ENCODE results near the gene SERINC5. TPM values are rescaled to one million over a fixed set of nuclear protein-coding genes. Genes with fewer than 3 reads are reported as not detected.
A peak's percentile ranks its signal among the peaks of the same experiment; 100 is the strongest.

Gene SERINC5
- total RNA-seq, 2 experiments from 2014 or later, result 70.2 to 78.3 TPM

- no peak for DNase-seq
- Mint-ChIP-seq H3K27me3 (no peaks in the 10 kb centered on the region), H3K4me1 (peaks cover 59% of the 10 kb centered on the region), H3K9me3 (no peaks in the 10 kb centered on the region), H3K27ac (no peak overlapping the region), H3K4me3 (no peak overlapping the region), H3K36me3 (peaks cover 30% of the 10 kb centered on the region)
- ATAC-seq (ENCODE audit: low read depth), result no peak
- POLR2A ChIA-PET, result interaction anchor here (0.7 kb wide), 1 partner anchor 13 kb away, joined by 6 read pairs; no protein-coding TSS in a partner anchor
These were observed 24.2 kb downstream of the SERINC5 start for GRCh38 chr5:80231693-80232092.

- ATAC-seq (ENCODE audit: low read depth), result no peak
These were observed 24.6 kb downstream of the SERINC5 start for GRCh38 chr5:80231243-80231642.

GRCh38 chr5:80230269-80230992 is 25.4 kb downstream of the SERINC5 start:
- ATAC-seq (ENCODE audit: low read depth) (no peak), DNase-seq (no peak)
- Mint-ChIP-seq H3K36me3 (peaks cover 30% of the 10 kb centered on the region), H3K27me3 (no peaks in the 10 kb centered on the region), H3K4me3 (no peak overlapping the region), H3K4me1 (peaks cover 62% of the 10 kb centered on the region), H3K9me3 (no peaks in the 10 kb centered on the region), H3K27ac (no peak overlapping the region)
- POLR2A ChIA-PET, result interaction anchor here (0.7 to 0.9 kb wide), 2 partner anchors 17 to 26 kb away, joined by 3 to 6 read pairs; no protein-coding TSS in a partner anchor

More at GRCh38 chr5:80231243-80231642, 24.6 kb downstream of the SERINC5 start:
- Mint-ChIP-seq H3K4me3 (no peak overlapping the region), H3K27ac (no peak overlapping the region), H3K36me3 (peaks cover 30% of the 10 kb centered on the region), H3K9me3 (no peaks in the 10 kb centered on the region), H3K27me3 (no peaks in the 10 kb centered on the region), H3K4me1 (peaks cover 61% of the 10 kb centered on the region)
- no peak for DNase-seq
- POLR2A ChIA-PET, result no interaction called here

- Mint-ChIP-seq H3K36me3 (peaks cover 33% of the 10 kb centered on the region), H3K27me3 (no peaks in the 10 kb centered on the region), H3K4me3 (no peak overlapping the region), H3K9me3 (no peaks in the 10 kb centered on the region), H3K27ac (no peak overlapping the region), H3K4me1 (peaks cover 62% of the 10 kb centered on the region)
- ATAC-seq (ENCODE audit: low read depth), result no peak
- no peak for DNase-seq
- POLR2A ChIA-PET, result interaction anchor here (0.7 to 0.9 kb wide), 2 partner anchors 17 to 27 kb away, joined by 3 to 6 read pairs; no protein-coding TSS in a partner anchor
These were observed 26.0 kb downstream of the SERINC5 start for GRCh38 chr5:80229902-80230255.

- POLR2A ChIA-PET, result interaction anchor here (1.2 kb wide), 1 partner anchor 11 kb away, joined by 4 read pairs; no protein-coding TSS in a partner anchor
- Mint-ChIP-seq H3K4me1 (peaks cover 51% of the 10 kb centered on the region), H3K27me3 (no peaks in the 10 kb centered on the region), H3K27ac (no peak overlapping the region), H3K36me3 (peaks cover 31% of the 10 kb centered on the region), H3K4me3 (no peak overlapping the region), H3K9me3 (no peaks in the 10 kb centered on the region)
- DNase-seq, result no peak
- ATAC-seq (ENCODE audit: low read depth), result peak; percentile 39
These were observed 27.8 kb downstream of the SERINC5 start for GRCh38 chr5:80227979-80228596.

- Mint-ChIP-seq H3K4me3 (peak overlapping the region; percentile 47), H3K27me3 (no peaks in the 10 kb centered on the region), H3K27ac (peak overlapping the region; percentile 66), H3K9me3 (no peaks in the 10 kb centered on the region), H3K4me1 (peaks cover 43% of the 10 kb centered on the region), H3K36me3 (peaks cover 25% of the 10 kb centered on the region)
- DNase-seq (no peak), ATAC-seq (ENCODE audit: low read depth) (peak; percentile 45)
- POLR2A ChIA-PET, result no interaction called here
These were observed 29.9 kb downstream of the SERINC5 start for GRCh38 chr5:80225934-80226326.

GRCh38 chr5:80225189-80225933 is 30.5 kb downstream of the SERINC5 start:
- DNase-seq (no peak), ATAC-seq (ENCODE audit: low read depth) (no peak)
- Mint-ChIP-seq H3K27me3 (no peaks in the 10 kb centered on the region), H3K4me3 (peak overlapping the region; percentile 22), H3K4me1 (peaks cover 42% of the 10 kb centered on the region), H3K36me3 (peaks cover 27% of the 10 kb centered on the region), H3K27ac (peak overlapping the region; percentile 66), H3K9me3 (no peaks in the 10 kb centered on the region)
- POLR2A ChIA-PET, result no interaction called here

- no peak for DNase-seq
- no peaks in the 10 kb centered on the region for H3K9me3 Mint-ChIP-seq
- no peaks in the 10 kb centered on the region for H3K27me3 Mint-ChIP-seq
- peaks cover 30% of the 10 kb centered on the region for H3K36me3 Mint-ChIP-seq
- no peak overlapping the region for H3K27ac Mint-ChIP-seq
- H3K4me3 Mint-ChIP-seq, result no peak overlapping the region
- POLR2A ChIA-PET, result no interaction called here
- ATAC-seq (ENCODE audit: low read depth), result no peak
- H3K4me1 Mint-ChIP-seq, result peaks cover 42% of the 10 kb centered on the region
These were observed 32.3 kb downstream of the SERINC5 start for GRCh38 chr5:80223561-80223960.

GRCh38 chr5:80220245-80220897 is 35.5 kb downstream of the SERINC5 start:
- ATAC-seq (ENCODE audit: low read depth), result no peak
- no peaks in the 10 kb centered on the region for H3K9me3 Mint-ChIP-seq
- peak overlapping the region; percentile 57 for H3K27ac Mint-ChIP-seq
- H3K4me3 Mint-ChIP-seq, result no peak overlapping the region
- peaks cover 30% of the 10 kb centered on the region for H3K36me3 Mint-ChIP-seq
- no peak for DNase-seq
- POLR2A ChIA-PET, result interaction anchor here (6.4 kb wide), 1 partner anchor 35 kb away, joined by 88 read pairs; the partner anchor contains the start of gene SERINC5
- no peaks in the 10 kb centered on the region for H3K27me3 Mint-ChIP-seq
- peaks cover 47% of the 10 kb centered on the region for H3K4me1 Mint-ChIP-seq

GRCh38 chr5:80219391-80219790 is 36.5 kb downstream of the SERINC5 start:
- Mint-ChIP-seq H3K27ac (peak overlapping the region; percentile 79), H3K9me3 (no peaks in the 10 kb centered on the region), H3K27me3 (no peaks in the 10 kb centered on the region), H3K4me1 (peaks cover 50% of the 10 kb centered on the region), H3K36me3 (peaks cover 28% of the 10 kb centered on the region), H3K4me3 (peak overlapping the region; percentile 29)
- POLR2A ChIA-PET, result interaction anchor here (1.8 to 6.4 kb wide), 4 partner anchors 14 to 36 kb away, joined by 7 to 88 read pairs (median 37); partner anchors contain the start of gene SERINC5
- DNase-seq (no peak), ATAC-seq (ENCODE audit: low read depth) (no peak)

GRCh38 chr5:80217667-80218066 is 38.2 kb downstream of the SERINC5 start:
- H3K4me3 Mint-ChIP-seq, result peak overlapping the region; percentile 79
- peaks cover 33% of the 10 kb centered on the region for H3K36me3 Mint-ChIP-seq
- H3K27me3 Mint-ChIP-seq, result no peaks in the 10 kb centered on the region
- H3K27ac Mint-ChIP-seq, result peak overlapping the region; percentile 87
- POLR2A ChIA-PET, result interaction anchor here (0.7 to 6.4 kb wide), 10 partner anchors 10 to 82 kb away, joined by 3 to 88 read pairs (median 5); partner anchors contain the start of gene SERINC5
- no peak for ATAC-seq (ENCODE audit: low read depth)
- DNase-seq, result no peak
- no peaks in the 10 kb centered on the region for H3K9me3 Mint-ChIP-seq
- peaks cover 66% of the 10 kb centered on the region for H3K4me1 Mint-ChIP-seq

- Mint-ChIP-seq H3K4me3 (peak overlapping the region; percentile 88), H3K36me3 (peaks cover 33% of the 10 kb centered on the region), H3K4me1 (peaks cover 73% of the 10 kb centered on the region), H3K9me3 (no peaks in the 10 kb centered on the region), H3K27me3 (no peaks in the 10 kb centered on the region), H3K27ac (peak overlapping the region; percentile 89)
- POLR2A ChIA-PET, result interaction anchor here (0.7 to 6.4 kb wide), 12 partner anchors 10 to 81 kb away, joined by 3 to 88 read pairs (median 4); partner anchors contain the start of gene SERINC5
- DNase-seq, result peak; percentile 56
- peak; percentile 37 for ATAC-seq (ENCODE audit: low read depth)
These were observed 38.9 kb downstream of the SERINC5 start for GRCh38 chr5:80216753-80217596.
